A549 (cell line): ENCODE data around the gene TTLL1. TPM values are rescaled to one million over a fixed set of nuclear protein-coding genes. Genes with fewer than 3 reads are reported as not detected.

Source experiments
- ATAC-seq, 2 experiments: fragments of 200-7000 bp in 1 of 2; fragments of >200 bp in 1 of 2; cut with Nextera tagmentation in 1 of 2; cut with Tn5 transposase in 1 of 2; 3 replicates each; pipeline versions ENCODE4 v1.8.0 to v1.9.1; 2018 to 2020; ENCODE audit warnings: mild to moderate bottlenecking in 1 of 2, moderate library complexity in 1 of 2
- CTCF ChIA-PET: fragments of 300-600 bp; sonication (Branson Sonifier 250); formaldehyde crosslinking; extraction: SDS; loops from one replicate; lab custom pipeline; 2021; ENCODE audit warnings: antibody characterized with exemption, inconsistent platforms; lab: Yijun Ruan, JAX
- POLR2A ChIA-PET: fragments of 350-600 bp; formaldehyde crosslinking; extraction: SDS; loops from one replicate; lab custom pipeline; 2021; ENCODE audit warnings: antibody characterized with exemption, inconsistent platforms; lab: Yijun Ruan, JAX
- DNase-seq, 2 experiments: peaks; one replicate each; pipeline versions ENCODE4 v3.0.0 to v3.0.0-alpha.2; 2011 to 2016; ENCODE audit warnings: low read depth in 1 of 2, low spot score in 1 of 2
- FAIRE-seq: peaks from 2 replicates; lab custom pipeline; 2011; peaks lifted over from hg19 to GRCh38; lab: Jason Lieb, UNC
- H3K27ac ChIP-seq, 2 experiments: fragments of >200 bp; sonication (Bioruptor Twin); formaldehyde crosslinking; 3 replicates each; pipeline ENCODE4 v1.5.1; 2016 to 2017
- H3K4me1 ChIP-seq: fragments of >200 bp; sonication (Bioruptor Twin); formaldehyde crosslinking; 3 replicates; pipeline ENCODE4 v1.6.1; 2016
- H3K4me2 ChIP-seq: fragments of >200 bp; sonication (Bioruptor Twin); formaldehyde crosslinking; 3 replicates; pipeline ENCODE4 v1.6.1; 2016
- H3K4me3 ChIP-seq: fragments of >200 bp; sonication (Bioruptor Twin); formaldehyde crosslinking; 3 replicates; pipeline ENCODE4 v1.5.1; 2016
- H3K9me3 ChIP-seq: fragments of >200 bp; sonication (Bioruptor Twin); formaldehyde crosslinking; 3 replicates; pipeline ENCODE4 v1.6.1; 2016
- CBX8 ChIP-seq: fragments of 200-600 bp; sonication (generic); IDR thresholded peaks from 2 replicates; pipeline ENCODE4 v1.6.1; 2016
- CEBPB ChIP-seq, 2 experiments: fragments of >200 bp in 1 of 2; sonication (Bioruptor Twin) in 1 of 2; formaldehyde crosslinking in 1 of 2; IDR thresholded peaks; 2 replicates each; pipeline ENCODE4 v1.6.1; 2012 to 2016
- CHD2 ChIP-seq: fragments of 150-350 bp; IDR thresholded peaks from 2 replicates; pipeline ENCODE4 v1.6.1; 2014; ENCODE audit warnings: low read length; ENCODE audit not compliant: partially characterized antibody
- CHD4 ChIP-seq: fragments of 200-600 bp; sonication (generic); IDR thresholded peaks from 2 replicates; pipeline ENCODE4 v1.6.1; 2016; ENCODE audit warnings: antibody characterized with exemption, mild to moderate bottlenecking, borderline replicate concordance
- EHF ChIP-seq: fragments of 250-450 bp; sonication (Bioruptor Pico); IDR thresholded peaks from 2 replicates; pipeline ENCODE4 v1.5.0; 2020; ENCODE audit warnings: mild to moderate bottlenecking
- EP300 ChIP-seq, 2 experiments: fragments of >200 bp; sonication (Bioruptor Twin); formaldehyde crosslinking; IDR thresholded peaks; 2 replicates in 1 of 2; 3 replicates in 1 of 2; pipeline ENCODE4 v1.6.1; 2016 to 2017
- FOSL2 ChIP-seq, 2 experiments: fragments of 450-650 bp in 1 of 2; fragments of >200 bp in 1 of 2; sonication (Bioruptor Twin) in 1 of 2; formaldehyde crosslinking; IDR thresholded peaks; 2 replicates each; pipeline versions ENCODE4 v1.5.0 to v1.6.1; 2016 to 2020; ENCODE audit warnings: mild to moderate bottlenecking in 1 of 2, moderate library complexity in 1 of 2
- FOXS1 ChIP-seq: fragments of 250-450 bp; sonication (Bioruptor Pico); IDR thresholded peaks from 2 replicates; pipeline ENCODE4 v1.5.0; 2020; ENCODE audit warnings: mild to moderate bottlenecking, moderate library complexity
- HOXA7 ChIP-seq: fragments of 250-450 bp; sonication (Bioruptor Pico); IDR thresholded peaks from 2 replicates; pipeline ENCODE4 v1.5.0; 2020; ENCODE audit warnings: mild to moderate bottlenecking, moderate library complexity
- HOXB13 ChIP-seq: fragments of 250-450 bp; sonication (Bioruptor Pico); IDR thresholded peaks from 2 replicates; pipeline ENCODE4 v1.5.0; 2020; ENCODE audit warnings: low read depth, mild to moderate bottlenecking, moderate library complexity
- KDM5A ChIP-seq: fragments of 200-600 bp; sonication (generic); IDR thresholded peaks from 2 replicates; pipeline ENCODE4 v1.6.1; 2016; ENCODE audit warnings: antibody characterized with exemption, mild to moderate bottlenecking
- MYC ChIP-seq: IDR thresholded peaks from 2 replicates; pipeline ENCODE4 v1.6.1; 2012; ENCODE audit warnings: mild to moderate bottlenecking, inconsistent platforms, low read length, improper control_type of control experiment, borderline replicate concordance
- NFE2L2 ChIP-seq: fragments of 150-350 bp; conservative IDR thresholded peaks from 2 replicates; pipeline ENCODE4 v1.6.1; 2014; ENCODE audit warnings: low read length
- PHF8 ChIP-seq: fragments of 200-600 bp; sonication (generic); IDR thresholded peaks from 2 replicates; pipeline ENCODE4 v1.6.1; 2016; ENCODE audit warnings: low read depth, mild to moderate bottlenecking, antibody characterized with exemption, moderate library complexity, borderline replicate concordance
- RCOR1 ChIP-seq: fragments of 150-350 bp; IDR thresholded peaks from 2 replicates; pipeline ENCODE4 v1.6.1; 2014; ENCODE audit warnings: antibody characterized with exemption, low read length, low read depth
- SMC3 ChIP-seq: fragments of >200 bp; sonication (Bioruptor Twin); formaldehyde crosslinking; IDR thresholded peaks from 3 replicates; pipeline ENCODE4 v1.6.1; 2018; ENCODE audit warnings: inconsistent platforms
- ZC3H11A ChIP-seq: fragments of 450-650 bp; IDR thresholded peaks from 2 replicates; pipeline ENCODE4 v1.6.1; 2014; ENCODE audit warnings: antibody characterized with exemption, mild to moderate bottlenecking
- ZFP36 ChIP-seq: fragments of 450-650 bp; IDR thresholded peaks from 2 replicates; pipeline ENCODE4 v1.6.1; 2014; ENCODE audit warnings: borderline replicate concordance; ENCODE audit not compliant: partially characterized antibody
- ZNF302 ChIP-seq: fragments of 250-450 bp; sonication (Bioruptor Pico); IDR thresholded peaks from 2 replicates; pipeline ENCODE4 v1.9.0; 2021; ENCODE audit warnings: inconsistent platforms, mild to moderate bottlenecking, moderate library complexity
- WGBS: methylation state at CpG from one replicate; pipeline ENCODE4 v1.1.6; 2017; ENCODE audit errors: missing lambda C conversion rate; 5-methylcytosine and 5-hydroxymethylcytosine counted together
- polyA plus RNA-seq, 4 experiments: library from polyadenylated mRNA; depleted of rRNA in 3 of 4; stranded (reverse); fragments of >200 nt; fragmentation: RNase III in 1 of 4; extraction: RNeasy Plus Mini Kit Qiagen cat#74134 plus additional on column Dnase treatment in 1 of 4; gene quantifications; 2 replicates in 3 of 4; 3 replicates in 1 of 4; pipeline ENCODE4 v1.2.3, GENCODE V29; 2011 to 2017
- TF ChIP-seq, protein P1 (sequence below): IDR thresholded peaks from 2 replicates; pipeline ENCODE4 v1.6.1; 2012; ENCODE audit warnings: low read depth, borderline replicate concordance
- TF ChIP-seq, protein P2 (sequence below): fragments of >200 bp; sonication (Bioruptor Twin); formaldehyde crosslinking; IDR thresholded peaks from 2 replicates; pipeline ENCODE4 v1.6.1; 2016
- TF ChIP-seq, protein P3 (sequence below): fragments of >200 bp; sonication (Bioruptor Twin); formaldehyde crosslinking; IDR thresholded peaks from 3 replicates; pipeline ENCODE4 v1.5.1; 2016
- TF ChIP-seq, protein P4 (sequence below): fragments of 450-650 bp; IDR thresholded peaks from 2 replicates; pipeline ENCODE4 v1.6.1; 2014; ENCODE audit warnings: antibody characterized with exemption
- TF ChIP-seq, protein P5 (sequence below): IDR thresholded peaks from 2 replicates; pipeline ENCODE4 v1.6.1; 2012
- TF ChIP-seq, protein P6 (sequence below): fragments of 200-600 bp; sonication (generic); IDR thresholded peaks from 2 replicates; pipeline ENCODE4 v1.6.1; 2016; ENCODE audit warnings: antibody characterized with exemption, mild to moderate bottlenecking, moderate library complexity

The TTLL1 gene
- polyA plus RNA-seq, 2 of the 4 experiments (the other 2 are of a cell fraction) = 2.3 to 5.0 TPM

DNA sequence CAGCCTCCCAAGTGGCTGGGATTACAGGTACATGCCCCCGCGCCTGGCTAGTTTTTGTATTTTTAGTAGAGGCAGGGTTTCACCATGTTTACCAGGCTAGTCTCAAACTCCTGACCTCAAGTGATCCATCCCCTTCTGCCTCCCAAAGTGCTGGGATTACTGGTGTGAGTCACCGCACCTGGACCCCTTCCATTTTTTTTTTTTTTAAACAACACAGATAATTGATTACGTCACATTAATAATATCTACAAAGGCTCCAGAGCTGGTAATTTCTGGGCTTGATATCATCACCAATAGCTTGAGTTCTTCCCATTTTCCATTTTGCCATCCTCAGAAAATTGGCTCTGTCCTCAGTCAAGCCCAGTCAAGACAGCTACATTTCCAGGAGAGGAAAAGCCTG is 7.2 kb downstream of the TTLL1 start:
- no peak for DNase-seq
- POLR2A ChIA-PET = no interaction called here
- no peak for FAIRE-seq
- CTCF ChIA-PET = no interaction called here
- Histone ChIP-seq H3K4me2 (no peak overlapping the region), H3K4me1 (0 out of 3 replicates have a peak, but pooled peaks cover 4% of the 10 kb centered on the region)
- TF ChIP-seq CEBPB (IDR thresholded peaks at IDR 0.05) (no peak), FOSL2 (IDR thresholded peaks at IDR 0.05) (no peak), FOSL2 (CRISPR knock-in tag; IDR thresholded peaks at IDR 0.05) (no peak), EP300 (IDR thresholded peaks at IDR 0.05) (no peak), FOXS1 (no peak), RCOR1 (no peak), ZFP36 (no peak), CHD2 (no peak), CHD4 (no peak), ZC3H11A (no peak)
- TF ChIP-seq, protein P1, sequence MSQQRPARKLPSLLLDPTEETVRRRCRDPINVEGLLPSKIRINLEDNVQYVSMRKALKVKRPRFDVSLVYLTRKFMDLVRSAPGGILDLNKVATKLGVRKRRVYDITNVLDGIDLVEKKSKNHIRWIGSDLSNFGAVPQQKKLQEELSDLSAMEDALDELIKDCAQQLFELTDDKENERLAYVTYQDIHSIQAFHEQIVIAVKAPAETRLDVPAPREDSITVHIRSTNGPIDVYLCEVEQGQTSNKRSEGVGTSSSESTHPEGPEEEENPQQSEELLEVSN = no peak
- TF ChIP-seq, protein P2, sequence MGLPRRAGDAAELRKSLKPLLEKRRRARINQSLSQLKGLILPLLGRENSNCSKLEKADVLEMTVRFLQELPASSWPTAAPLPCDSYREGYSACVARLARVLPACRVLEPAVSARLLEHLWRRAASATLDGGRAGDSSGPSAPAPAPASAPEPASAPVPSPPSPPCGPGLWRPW = no peak
- TF ChIP-seq, all 56 proteins: peak for 0
- no peaks in the 10 kb centered on the region for H3K9me3 ChIP-seq
- no peak for ATAC-seq
- WGBS = 94% methylated on average over 4 of the region's 4 CpGs
- no peak overlapping the region for H3K27ac ChIP-seq
- H3K4me3 ChIP-seq = no peak overlapping the region

DNA sequence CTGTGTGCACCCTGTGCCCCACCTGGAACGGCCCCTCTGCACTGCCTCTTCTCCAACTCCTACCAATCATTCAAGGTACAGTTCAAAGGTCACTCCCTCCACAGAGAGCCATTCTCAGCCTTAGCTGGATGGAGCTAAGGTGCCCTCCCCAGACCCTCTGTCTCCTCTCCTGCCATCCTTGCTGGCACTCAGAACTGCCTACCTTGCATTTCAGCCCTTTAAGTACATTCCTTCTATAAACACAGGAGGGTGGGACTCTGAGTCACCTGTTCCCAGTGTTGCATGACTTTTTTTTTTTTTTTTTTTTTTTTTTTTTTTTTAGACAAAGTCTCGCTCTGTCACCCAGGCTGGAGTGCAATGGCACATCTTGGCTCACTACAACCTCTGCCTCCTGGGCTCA is 8.6 kb downstream of the TTLL1 start:
- H3K4me2 ChIP-seq = no peak overlapping the region

More for the DNA sequence above, 8.6 kb downstream of the TTLL1 start:
- no peak; a peak in 1 of 6 replicates for ATAC-seq
- POLR2A ChIA-PET = no interaction called here
- no peak for FAIRE-seq
- Histone ChIP-seq H3K9me3 (no peaks in the 10 kb centered on the region), H3K4me1 (0 out of 3 replicates have a peak, but pooled peaks cover 4% of the 10 kb centered on the region), H3K4me3 (no peak overlapping the region), H3K27ac (no peak overlapping the region)
- CTCF ChIA-PET = interaction anchor here (0.6 kb wide), 1 partner anchor 90 kb away, joined by 3 read pairs; no protein-coding TSS in a partner anchor
- TF ChIP-seq SMC3 (no peak), HOXA7 (CRISPR knock-in tag) (no peak), KDM5A (no peak), CEBPB (IDR thresholded peaks at IDR 0.05) (no peak), MYC (no peak), NFE2L2 (no peak), ZNF302 (CRISPR knock-in tag) (no peak), CBX8 (no peak), EHF (CRISPR knock-in tag) (no peak), RCOR1 (no peak), PHF8 (no peak), HOXB13 (CRISPR knock-in tag) (no peak)
- TF ChIP-seq, protein P3, sequence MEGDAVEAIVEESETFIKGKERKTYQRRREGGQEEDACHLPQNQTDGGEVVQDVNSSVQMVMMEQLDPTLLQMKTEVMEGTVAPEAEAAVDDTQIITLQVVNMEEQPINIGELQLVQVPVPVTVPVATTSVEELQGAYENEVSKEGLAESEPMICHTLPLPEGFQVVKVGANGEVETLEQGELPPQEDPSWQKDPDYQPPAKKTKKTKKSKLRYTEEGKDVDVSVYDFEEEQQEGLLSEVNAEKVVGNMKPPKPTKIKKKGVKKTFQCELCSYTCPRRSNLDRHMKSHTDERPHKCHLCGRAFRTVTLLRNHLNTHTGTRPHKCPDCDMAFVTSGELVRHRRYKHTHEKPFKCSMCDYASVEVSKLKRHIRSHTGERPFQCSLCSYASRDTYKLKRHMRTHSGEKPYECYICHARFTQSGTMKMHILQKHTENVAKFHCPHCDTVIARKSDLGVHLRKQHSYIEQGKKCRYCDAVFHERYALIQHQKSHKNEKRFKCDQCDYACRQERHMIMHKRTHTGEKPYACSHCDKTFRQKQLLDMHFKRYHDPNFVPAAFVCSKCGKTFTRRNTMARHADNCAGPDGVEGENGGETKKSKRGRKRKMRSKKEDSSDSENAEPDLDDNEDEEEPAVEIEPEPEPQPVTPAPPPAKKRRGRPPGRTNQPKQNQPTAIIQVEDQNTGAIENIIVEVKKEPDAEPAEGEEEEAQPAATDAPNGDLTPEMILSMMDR = no peak
- TF ChIP-seq, protein P1 = no peak
- TF ChIP-seq, protein P4, sequence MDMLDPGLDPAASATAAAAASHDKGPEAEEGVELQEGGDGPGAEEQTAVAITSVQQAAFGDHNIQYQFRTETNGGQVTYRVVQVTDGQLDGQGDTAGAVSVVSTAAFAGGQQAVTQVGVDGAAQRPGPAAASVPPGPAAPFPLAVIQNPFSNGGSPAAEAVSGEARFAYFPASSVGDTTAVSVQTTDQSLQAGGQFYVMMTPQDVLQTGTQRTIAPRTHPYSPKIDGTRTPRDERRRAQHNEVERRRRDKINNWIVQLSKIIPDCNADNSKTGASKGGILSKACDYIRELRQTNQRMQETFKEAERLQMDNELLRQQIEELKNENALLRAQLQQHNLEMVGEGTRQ = no peak
- TF ChIP-seq, protein P5, sequence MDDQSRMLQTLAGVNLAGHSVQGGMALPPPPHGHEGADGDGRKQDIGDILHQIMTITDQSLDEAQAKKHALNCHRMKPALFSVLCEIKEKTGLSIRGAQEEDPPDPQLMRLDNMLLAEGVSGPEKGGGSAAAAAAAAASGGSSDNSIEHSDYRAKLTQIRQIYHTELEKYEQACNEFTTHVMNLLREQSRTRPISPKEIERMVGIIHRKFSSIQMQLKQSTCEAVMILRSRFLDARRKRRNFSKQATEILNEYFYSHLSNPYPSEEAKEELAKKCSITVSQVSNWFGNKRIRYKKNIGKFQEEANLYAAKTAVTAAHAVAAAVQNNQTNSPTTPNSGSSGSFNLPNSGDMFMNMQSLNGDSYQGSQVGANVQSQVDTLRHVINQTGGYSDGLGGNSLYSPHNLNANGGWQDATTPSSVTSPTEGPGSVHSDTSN = no peak
- TF ChIP-seq, protein P6, sequence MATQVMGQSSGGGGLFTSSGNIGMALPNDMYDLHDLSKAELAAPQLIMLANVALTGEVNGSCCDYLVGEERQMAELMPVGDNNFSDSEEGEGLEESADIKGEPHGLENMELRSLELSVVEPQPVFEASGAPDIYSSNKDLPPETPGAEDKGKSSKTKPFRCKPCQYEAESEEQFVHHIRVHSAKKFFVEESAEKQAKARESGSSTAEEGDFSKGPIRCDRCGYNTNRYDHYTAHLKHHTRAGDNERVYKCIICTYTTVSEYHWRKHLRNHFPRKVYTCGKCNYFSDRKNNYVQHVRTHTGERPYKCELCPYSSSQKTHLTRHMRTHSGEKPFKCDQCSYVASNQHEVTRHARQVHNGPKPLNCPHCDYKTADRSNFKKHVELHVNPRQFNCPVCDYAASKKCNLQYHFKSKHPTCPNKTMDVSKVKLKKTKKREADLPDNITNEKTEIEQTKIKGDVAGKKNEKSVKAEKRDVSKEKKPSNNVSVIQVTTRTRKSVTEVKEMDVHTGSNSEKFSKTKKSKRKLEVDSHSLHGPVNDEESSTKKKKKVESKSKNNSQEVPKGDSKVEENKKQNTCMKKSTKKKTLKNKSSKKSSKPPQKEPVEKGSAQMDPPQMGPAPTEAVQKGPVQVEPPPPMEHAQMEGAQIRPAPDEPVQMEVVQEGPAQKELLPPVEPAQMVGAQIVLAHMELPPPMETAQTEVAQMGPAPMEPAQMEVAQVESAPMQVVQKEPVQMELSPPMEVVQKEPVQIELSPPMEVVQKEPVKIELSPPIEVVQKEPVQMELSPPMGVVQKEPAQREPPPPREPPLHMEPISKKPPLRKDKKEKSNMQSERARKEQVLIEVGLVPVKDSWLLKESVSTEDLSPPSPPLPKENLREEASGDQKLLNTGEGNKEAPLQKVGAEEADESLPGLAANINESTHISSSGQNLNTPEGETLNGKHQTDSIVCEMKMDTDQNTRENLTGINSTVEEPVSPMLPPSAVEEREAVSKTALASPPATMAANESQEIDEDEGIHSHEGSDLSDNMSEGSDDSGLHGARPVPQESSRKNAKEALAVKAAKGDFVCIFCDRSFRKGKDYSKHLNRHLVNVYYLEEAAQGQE = no peak
- DNase-seq = no peak
- WGBS = 100% methylated on average over 2 of the region's 2 CpGs
